H9 (cell line): ENCODE measurements around the gene PDPK1. TPM values are rescaled to one million over a fixed set of nuclear protein-coding genes. Genes with fewer than 3 reads are reported as not detected.
A peak's percentile ranks its signal among the peaks of the same experiment; 100 is the strongest.
"Not testable (repeated sequence)": the region's sequence is repeated elsewhere in the genome, so short reads cannot be mapped to it uniquely, and the experiment has no call there.

Experiments used
- DNase-seq: peaks from one replicate; pipeline ENCODE4 v3.0.0-alpha.2; 2017
- H2AFZ ChIP-seq: one replicate; pipeline ENCODE4 v1.6.1; 2013; ENCODE audit warnings: mild to moderate bottlenecking, low read length, control low read depth, moderate library complexity
- H2AK5ac ChIP-seq: 2 replicates; pipeline ENCODE4 v1.6.1; 2013; ENCODE audit warnings: low read length, control low read depth, mixed read lengths; ENCODE audit not compliant: insufficient read length
- H2BK120ac ChIP-seq: one replicate; pipeline ENCODE4 v1.6.1; 2013; ENCODE audit warnings: low read depth, mild to moderate bottlenecking, low read length, control low read depth, inconsistent platforms; ENCODE audit not compliant: poor library complexity, severe bottlenecking
- H2BK12ac ChIP-seq: 2 replicates; pipeline ENCODE4 v1.6.1; 2013; ENCODE audit warnings: low read length, control low read depth, mixed read lengths, low read depth; ENCODE audit not compliant: insufficient read length
- H2BK15ac ChIP-seq: 2 replicates; pipeline ENCODE4 v1.6.1; 2013; ENCODE audit warnings: low read depth, low read length, control low read depth
- H2BK20ac ChIP-seq: one replicate; pipeline ENCODE4 v1.6.1; 2013; ENCODE audit warnings: low read depth, mild to moderate bottlenecking, low read length, control low read depth, inconsistent platforms; ENCODE audit not compliant: poor library complexity, severe bottlenecking
- H2BK5ac ChIP-seq: 2 replicates; pipeline ENCODE4 v1.6.1; 2013; ENCODE audit warnings: low read length, control low read depth, mixed read lengths; ENCODE audit not compliant: insufficient read length
- H3K14ac ChIP-seq: 2 replicates; pipeline ENCODE4 v1.6.1; 2013; ENCODE audit warnings: low read length, control low read depth; ENCODE audit not compliant: insufficient read depth
- H3K18ac ChIP-seq: 2 replicates; pipeline ENCODE4 v1.6.1; 2013; ENCODE audit warnings: low read depth, mild to moderate bottlenecking, mixed read lengths, low read length, control low read depth; ENCODE audit not compliant: insufficient read length
- H3K23ac ChIP-seq: 2 replicates; pipeline ENCODE4 v1.6.1; 2013; ENCODE audit warnings: low read length, control low read depth, mixed read lengths, low read depth; ENCODE audit not compliant: insufficient read length
- H3K23me2 ChIP-seq: 2 replicates; pipeline ENCODE4 v1.6.1; 2013; ENCODE audit warnings: low read depth, mild to moderate bottlenecking, mixed read lengths, low read length, control low read depth; ENCODE audit not compliant: insufficient read length, poor library complexity, severe bottlenecking
- H3K27ac ChIP-seq: 2 replicates; pipeline ENCODE4 v1.5.1; 2013; ENCODE audit warnings: low read length, control low read depth, mixed read lengths, low read depth; ENCODE audit not compliant: insufficient read length
- H3K27me3 ChIP-seq: 2 replicates; pipeline ENCODE4 v1.6.1; 2013; ENCODE audit warnings: low read length, control low read depth, inconsistent platforms; ENCODE audit not compliant: insufficient read depth
- H3K4ac ChIP-seq: 2 replicates; pipeline ENCODE4 v1.6.1; 2013; ENCODE audit warnings: low read depth, mild to moderate bottlenecking, control low read depth, inconsistent platforms, low read length, moderate library complexity
- H3K4me1 ChIP-seq: 2 replicates; pipeline ENCODE4 v1.6.1; 2013; ENCODE audit warnings: low read length, control low read depth, inconsistent platforms; ENCODE audit not compliant: insufficient read depth
- H3K4me2 ChIP-seq: 2 replicates; pipeline ENCODE4 v1.6.1; 2013; ENCODE audit warnings: low read length, control low read depth, mixed read lengths; ENCODE audit not compliant: insufficient read length, insufficient read depth
- H3K56ac ChIP-seq: 2 replicates; pipeline ENCODE4 v1.6.1; 2013; ENCODE audit warnings: low read depth, mild to moderate bottlenecking, mixed read lengths, low read length, control low read depth; ENCODE audit not compliant: insufficient read length
- H3K79me1 ChIP-seq: 2 replicates; pipeline ENCODE4 v1.6.1; 2013; ENCODE audit warnings: low read depth, mild to moderate bottlenecking, moderate library complexity, low read length, control low read depth, inconsistent platforms; ENCODE audit not compliant: insufficient read depth, poor library complexity, severe bottlenecking
- H3K79me2 ChIP-seq: 2 replicates; pipeline ENCODE4 v1.6.1; 2013; ENCODE audit warnings: low read length, control low read depth, inconsistent platforms; ENCODE audit not compliant: insufficient read depth
- H3K9ac ChIP-seq: 2 replicates; pipeline ENCODE4 v1.6.1; 2013; ENCODE audit warnings: low read length, control low read depth, mixed read lengths; ENCODE audit not compliant: insufficient read length; ENCODE audit errors: extremely low read depth
- H3K9me3 ChIP-seq: one replicate; pipeline ENCODE4 v1.6.1; 2013; ENCODE audit warnings: low read depth, low read length, inconsistent platforms; ENCODE audit not compliant: control insufficient read depth
- H3T11ph ChIP-seq: one replicate; pipeline ENCODE4 v1.6.1; 2013; ENCODE audit warnings: mild to moderate bottlenecking, low read length, control low read depth, inconsistent platforms
- H4K20me1 ChIP-seq: one replicate; pipeline ENCODE4 v1.6.1; 2013; ENCODE audit not compliant: control insufficient read depth, insufficient read length, insufficient read depth
- H4K5ac ChIP-seq: 2 replicates; pipeline ENCODE4 v1.6.1; 2013; ENCODE audit warnings: low read depth, mild to moderate bottlenecking, mixed read lengths, low read length, control low read depth; ENCODE audit not compliant: insufficient read length
- H4K8ac ChIP-seq: replicated peaks from 2 replicates; pipeline ENCODE4 v1.6.1; 2013; ENCODE audit warnings: low read length, control low read depth, mixed read lengths, low read depth; ENCODE audit not compliant: insufficient read length
- H4K91ac ChIP-seq: 2 replicates; pipeline ENCODE4 v1.6.1; 2013; ENCODE audit warnings: low read depth, mild to moderate bottlenecking, moderate library complexity, mixed read lengths, low read length, control low read depth; ENCODE audit not compliant: insufficient read length
- H3K27ac Mint-ChIP-seq, 3 experiments: 2 replicates in 2 of 3; 3 replicates in 1 of 3; pipeline ENCODE4 v1.8.0; 2020 to 2021; ENCODE audit warnings: mixed read lengths in 3 of 3, mild to moderate bottlenecking in 1 of 3, moderate library complexity in 1 of 3
- H3K27me3 Mint-ChIP-seq: 2 replicates; pipeline ENCODE4 v1.8.0; 2021; ENCODE audit warnings: low read depth, mild to moderate bottlenecking, moderate library complexity, mixed read lengths
- H3K36me3 Mint-ChIP-seq, 3 experiments: 2 replicates in 2 of 3; 3 replicates in 1 of 3; pipeline ENCODE4 v1.8.0; 2020 to 2021; ENCODE audit warnings: low read depth in 3 of 3, mixed read lengths in 3 of 3; ENCODE audit not compliant: insufficient read depth in 1 of 3
- H3K4me1 Mint-ChIP-seq, 2 experiments: 2 replicates each; pipeline ENCODE4 v1.8.0; 2020; ENCODE audit warnings: mixed read lengths in 2 of 2
- H3K4me3 Mint-ChIP-seq, 2 experiments: 2 replicates in 1 of 2; 3 replicates in 1 of 2; pipeline ENCODE4 v1.8.0; 2020 to 2021; ENCODE audit warnings: mild to moderate bottlenecking in 2 of 2, mixed read lengths in 2 of 2, moderate library complexity in 1 of 2
- H3K9me3 Mint-ChIP-seq, 2 experiments: 2 replicates in 1 of 2; 3 replicates in 1 of 2; pipeline ENCODE4 v1.8.0; 2020; ENCODE audit warnings: mild to moderate bottlenecking in 2 of 2, mixed read lengths in 2 of 2, moderate library complexity in 1 of 2
- WGBS: extraction: QIAGEN DNeasy Blood & Tissue Kit; methylation state at CpG from one replicate; pipeline ENCODE4 v1.1.7; 2013; ENCODE audit warnings: missing lambda C conversion rate, low lambda C conversion rate, mixed read lengths; ENCODE audit not compliant: insufficient read length; ENCODE audit errors: extremely low coverage; 5-methylcytosine and 5-hydroxymethylcytosine counted together
- total RNA-seq: library from RNA; stranded (reverse); gene quantifications from 2 replicates; pipeline ENCODE4 v1.2.1, GENCODE V29; 2021
- TF ChIP-seq, protein P1 (sequence below): fragments of 200-600 bp; sonication (generic); conservative IDR thresholded peaks from 3 replicates; pipeline ENCODE4 v1.8.0; 2021; ENCODE audit warnings: antibody characterized with exemption, mild to moderate bottlenecking

The PDPK1 gene
- total RNA-seq, 1 experiment from 2014 or later, result 32.8 TPM

DNA sequence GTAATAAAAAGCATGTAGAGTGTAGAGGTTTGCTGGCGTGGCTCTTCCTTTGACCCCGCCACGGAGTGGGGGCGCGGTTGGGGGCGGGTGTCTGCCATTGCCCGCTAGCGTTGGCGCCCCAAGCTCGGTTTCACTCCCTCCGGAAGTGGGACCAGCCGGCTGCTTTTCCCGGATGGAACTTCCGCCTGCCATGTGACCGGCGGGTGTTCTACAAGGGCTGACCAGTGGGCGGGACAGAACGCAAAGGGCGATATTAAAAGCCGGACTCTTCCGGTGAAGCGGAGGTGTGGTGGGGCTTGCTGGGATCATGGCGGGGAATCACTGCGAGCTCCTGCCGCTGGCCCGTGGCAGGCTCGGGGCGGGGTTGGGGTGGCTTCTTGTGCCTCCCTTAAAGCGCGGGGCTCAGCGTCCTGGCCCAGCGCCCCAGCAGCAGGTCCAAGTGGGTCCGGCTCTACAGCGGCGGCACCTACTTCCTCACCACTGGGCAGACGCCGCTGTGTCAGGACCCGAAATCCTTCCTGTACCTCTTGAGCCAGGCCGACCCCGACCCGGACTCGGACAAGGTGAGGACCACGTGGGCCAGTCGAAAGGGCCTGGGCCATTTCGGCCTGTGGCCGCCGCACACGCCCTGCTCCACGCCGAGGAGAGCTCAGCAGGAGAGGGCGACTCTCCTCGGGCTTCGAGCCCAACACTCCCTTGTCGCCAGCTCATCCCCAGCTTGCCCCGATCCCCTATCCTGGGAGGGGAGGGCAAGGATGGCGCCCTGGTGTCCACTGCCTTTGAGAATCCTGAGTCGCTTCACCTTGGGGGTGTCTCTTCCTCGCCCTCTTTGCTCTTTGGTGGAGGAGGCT, 65.6 kb downstream of the PDPK1 start:
- no peaks in the 10 kb centered on the region for H3K27me3 ChIP-seq
- no peak overlapping the region for H2AFZ ChIP-seq
- no peak overlapping the region for H3K4ac ChIP-seq
- H4K91ac ChIP-seq, result no peak overlapping the region
- H4K20me1 ChIP-seq, result no peaks in the 10 kb centered on the region
- no peak overlapping the region for H4K8ac ChIP-seq
- no peaks in the 10 kb centered on the region for H3K9me3 ChIP-seq
- TF ChIP-seq, protein P1, sequence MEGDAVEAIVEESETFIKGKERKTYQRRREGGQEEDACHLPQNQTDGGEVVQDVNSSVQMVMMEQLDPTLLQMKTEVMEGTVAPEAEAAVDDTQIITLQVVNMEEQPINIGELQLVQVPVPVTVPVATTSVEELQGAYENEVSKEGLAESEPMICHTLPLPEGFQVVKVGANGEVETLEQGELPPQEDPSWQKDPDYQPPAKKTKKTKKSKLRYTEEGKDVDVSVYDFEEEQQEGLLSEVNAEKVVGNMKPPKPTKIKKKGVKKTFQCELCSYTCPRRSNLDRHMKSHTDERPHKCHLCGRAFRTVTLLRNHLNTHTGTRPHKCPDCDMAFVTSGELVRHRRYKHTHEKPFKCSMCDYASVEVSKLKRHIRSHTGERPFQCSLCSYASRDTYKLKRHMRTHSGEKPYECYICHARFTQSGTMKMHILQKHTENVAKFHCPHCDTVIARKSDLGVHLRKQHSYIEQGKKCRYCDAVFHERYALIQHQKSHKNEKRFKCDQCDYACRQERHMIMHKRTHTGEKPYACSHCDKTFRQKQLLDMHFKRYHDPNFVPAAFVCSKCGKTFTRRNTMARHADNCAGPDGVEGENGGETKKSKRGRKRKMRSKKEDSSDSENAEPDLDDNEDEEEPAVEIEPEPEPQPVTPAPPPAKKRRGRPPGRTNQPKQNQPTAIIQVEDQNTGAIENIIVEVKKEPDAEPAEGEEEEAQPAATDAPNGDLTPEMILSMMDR, result no peak
- H2BK5ac ChIP-seq, result no peak overlapping the region
- no peak overlapping the region for H2AK5ac ChIP-seq
- no CpG with 5 or more reads among the region's 58 CpGs for WGBS
- H2BK15ac ChIP-seq, result no peak overlapping the region
- H2BK12ac ChIP-seq, result no peak overlapping the region
- no peak overlapping the region for H3T11ph ChIP-seq
- H3K27ac Mint-ChIP-seq, result peak overlapping the region; percentile 89 to 97 (median 96)
- peak overlapping the region; percentile 68 for H3K9ac ChIP-seq
- H3K4me1 Mint-ChIP-seq, result peaks cover 5 to 6% of the 10 kb centered on the region in 2 experiments
- H3K4me1 ChIP-seq, result no peaks in the 10 kb centered on the region
- H3K4me2 ChIP-seq, result peak overlapping the region; percentile 53
- H3K23me2 ChIP-seq, result no peaks in the 10 kb centered on the region
- peak overlapping the region; percentile 10 for H3K14ac ChIP-seq
- H3K36me3 Mint-ChIP-seq, result peaks cover 3 to 6% (median 5%) of the 10 kb centered on the region in 3 experiments; a peak in 4 of 7 replicates
- H3K4me3 Mint-ChIP-seq, result peak overlapping the region; percentile 95 to 98
- peak overlapping the region; percentile 78 for H3K18ac ChIP-seq
- H3K27ac ChIP-seq, result no peak overlapping the region
- no peaks in the 10 kb centered on the region for H3K27me3 Mint-ChIP-seq
- no peaks in the 10 kb centered on the region for H3K9me3 Mint-ChIP-seq
- no peak overlapping the region for H4K5ac ChIP-seq
- H3K79me2 ChIP-seq, result peaks cover 5% of the 10 kb centered on the region; the same call in 1 of the 2 replicates
- no peak overlapping the region for H2BK20ac ChIP-seq
- no peak overlapping the region for H3K23ac ChIP-seq
- H3K79me1 ChIP-seq, result no peaks in the 10 kb centered on the region
- DNase-seq, result peak; percentile 97
- H2BK120ac ChIP-seq, result no peak overlapping the region
- H3K56ac ChIP-seq, result no peak overlapping the region

DNA sequence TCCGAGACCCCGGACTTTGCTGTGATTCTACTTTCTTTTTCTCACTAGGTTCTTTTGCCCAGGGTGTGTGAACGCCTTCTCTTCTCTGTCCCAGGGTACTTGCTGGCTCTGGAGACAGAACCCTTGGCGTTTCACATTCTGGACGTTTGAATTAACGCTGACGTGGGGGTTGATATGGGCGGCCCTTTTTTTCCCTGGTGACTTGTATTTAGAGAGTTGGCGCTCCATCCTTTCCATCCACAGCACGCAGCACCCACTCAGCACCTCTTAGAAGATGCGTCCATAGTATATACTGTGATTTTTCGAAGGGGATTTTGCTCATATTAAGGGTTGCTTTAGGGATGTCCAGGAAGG, 66.2 kb downstream of the PDPK1 start:
- H3K18ac ChIP-seq, H3K27ac ChIP-seq, H4K5ac ChIP-seq, H4K8ac ChIP-seq, H2AK5ac ChIP-seq, H3K23me2 ChIP-seq, DNase-seq, H3K79me1 ChIP-seq, H3T11ph ChIP-seq, H3K4ac ChIP-seq, H2BK20ac ChIP-seq, H3K27me3 ChIP-seq, H3K4me1 ChIP-seq, H4K20me1 ChIP-seq, H2BK15ac ChIP-seq, H2BK12ac ChIP-seq, H3K23ac ChIP-seq, H2BK120ac ChIP-seq, H3K4me1 Mint-ChIP-seq, H3K27me3 Mint-ChIP-seq, H3K9me3 ChIP-seq, H3K56ac ChIP-seq, H3K9me3 Mint-ChIP-seq, H2AFZ ChIP-seq, H3K14ac ChIP-seq, H2BK5ac ChIP-seq, H3K79me2 ChIP-seq, H4K91ac ChIP-seq, H3K36me3 Mint-ChIP-seq: not testable (repeated sequence)
- H3K4me2 ChIP-seq, result peak overlapping the region; percentile 53
- Mint-ChIP-seq H3K27ac (peak overlapping the region; percentile 89 to 97 (median 96)), H3K4me3 (peak overlapping the region; percentile 95 to 98)
- no CpG with 5 or more reads among the region's 12 CpGs for WGBS
- H3K9ac ChIP-seq, result peak overlapping the region; percentile 68
